ENCODE data around the gene CENPN. TPM values are rescaled to one million over a fixed set of nuclear protein-coding genes. Genes with fewer than 3 reads are reported as not detected.
A peak's percentile ranks its signal among the peaks of the same experiment; 100 is the strongest.

The CENPN gene, protein sequence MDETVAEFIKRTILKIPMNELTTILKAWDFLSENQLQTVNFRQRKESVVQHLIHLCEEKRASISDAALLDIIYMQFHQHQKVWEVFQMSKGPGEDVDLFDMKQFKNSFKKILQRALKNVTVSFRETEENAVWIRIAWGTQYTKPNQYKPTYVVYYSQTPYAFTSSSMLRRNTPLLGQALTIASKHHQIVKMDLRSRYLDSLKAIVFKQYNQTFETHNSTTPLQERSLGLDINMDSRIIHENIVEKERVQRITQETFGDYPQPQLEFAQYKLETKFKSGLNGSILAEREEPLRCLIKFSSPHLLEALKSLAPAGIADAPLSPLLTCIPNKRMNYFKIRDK
- 10 to 100 TPM; 12.4 to 29.1 (median 16.4) TPM for polyA plus RNA-seq (ENCODE audit: insufficient read length in 10 of 10)
- long read RNA-seq, donor 1, transcript CENPN-201 (7 exons, 1,398 nt) = major isoform, 7 of 7 reads
- long read RNA-seq, donor 1, partial matches to known transcripts = 0 of 7 reads
- long read RNA-seq, donor 1, other reads (novel, unspliced or antisense) = 0 of 7 reads
- long read RNA-seq, donor 2, partial matches to known transcripts = 0 of 5 reads
- long read RNA-seq, donor 2, other reads (novel, unspliced or antisense) = 0 of 5 reads
- long read RNA-seq, donor 3 = 0 reads
- long read RNA-seq, donor 4, partial matches to known transcripts = 0 of 2 reads
- long read RNA-seq, donor 4, other reads (novel, unspliced or antisense) = 0 of 2 reads
- long read RNA-seq, donor 5, transcript CENPN-201 (7 exons, 1,398 nt) = major isoform, 5 of 8 reads
- long read RNA-seq, donor 5, partial matches to known transcripts = 0 of 8 reads
- long read RNA-seq, donor 5, other reads (novel, unspliced or antisense) = 0 of 8 reads
- long read RNA-seq, donor 6, partial matches to known transcripts = 0 of 4 reads
- long read RNA-seq, donor 6, other reads (novel, unspliced or antisense) = 0 of 4 reads
- long read RNA-seq, donor 7 = 0 reads
- long read RNA-seq, donor 8, partial matches to known transcripts = 0 of 5 reads
- long read RNA-seq, donor 8, other reads (novel, unspliced or antisense) = 0 of 5 reads
- long read RNA-seq, donor 9 = 0 reads

DNA sequence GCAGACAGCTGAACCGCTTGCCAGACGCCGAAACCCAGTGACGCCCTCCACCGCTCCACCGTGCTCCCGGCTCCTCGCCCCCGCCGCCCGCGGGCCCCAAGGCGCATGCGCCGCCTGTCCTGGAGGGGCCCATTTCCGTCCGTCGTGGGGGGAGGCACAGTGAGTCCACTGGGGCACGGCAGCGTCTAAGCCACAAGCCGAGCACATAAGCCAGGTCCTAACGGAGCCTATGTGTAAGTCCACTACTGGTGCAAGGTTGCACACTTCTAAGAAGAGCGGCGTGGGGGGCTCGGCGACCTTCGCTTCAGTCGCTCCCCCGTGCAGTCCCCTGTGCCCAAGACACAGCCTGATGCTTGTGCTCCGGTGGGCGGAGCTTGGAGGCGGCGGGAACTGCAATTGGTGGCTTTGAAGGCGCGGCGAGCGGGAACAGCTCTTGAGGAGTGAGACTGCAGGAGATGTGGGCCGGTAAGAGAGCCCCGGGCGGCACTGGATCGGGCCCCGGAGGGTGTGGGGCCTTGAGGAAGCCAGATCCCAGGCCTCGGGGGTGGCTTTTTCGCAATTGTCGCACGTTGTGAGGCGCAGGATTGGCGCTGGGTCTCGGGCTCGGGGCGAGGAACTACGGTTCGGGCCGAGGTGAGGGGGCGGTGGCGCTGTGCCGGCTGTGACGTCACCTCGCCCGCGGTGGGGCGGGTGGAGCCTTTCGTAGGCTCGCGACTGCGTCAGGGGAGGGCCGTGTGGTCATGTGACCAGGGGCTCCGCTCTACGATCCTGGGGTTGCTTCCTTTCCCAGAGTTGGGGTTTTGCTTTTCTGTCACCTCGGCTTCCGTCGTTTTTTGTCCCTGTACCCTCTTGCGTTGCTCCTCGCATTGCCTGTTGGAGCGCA is at the start of gene CENPN, which contains the start of gene CMC2:
TSS of gene CENPN (plus strand) at position 402 of the 883 bp plus-strand sequence. CDS start 4,726 bp downstream, outside the sequence.
TSS of gene CMC2 (minus strand) at position 73 of the 883 bp plus-strand sequence. CDS start 9,491 bp downstream, outside the sequence.
- DNase-seq = peak; percentile 99 to 100 (median 99)

DNA sequence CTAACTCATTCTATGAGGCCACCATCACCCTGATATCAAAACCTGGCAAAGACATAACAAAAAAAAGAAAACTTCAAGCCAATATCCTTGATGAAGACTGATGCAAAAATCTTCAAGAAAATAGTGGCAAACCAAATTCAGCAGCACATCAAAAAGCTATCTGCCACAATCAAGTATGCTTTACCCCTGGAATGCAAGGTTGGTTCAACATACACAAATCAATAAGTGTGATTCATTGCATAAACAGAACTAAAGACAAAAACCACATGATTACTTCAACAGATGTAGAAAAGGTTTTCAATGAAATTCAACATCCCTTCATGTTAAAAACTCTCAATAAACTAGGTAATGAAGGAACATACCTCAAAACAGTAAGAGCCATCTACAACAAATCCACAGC is 48.7 kb upstream of the CENPN start:
- no peak for DNase-seq

DNA sequence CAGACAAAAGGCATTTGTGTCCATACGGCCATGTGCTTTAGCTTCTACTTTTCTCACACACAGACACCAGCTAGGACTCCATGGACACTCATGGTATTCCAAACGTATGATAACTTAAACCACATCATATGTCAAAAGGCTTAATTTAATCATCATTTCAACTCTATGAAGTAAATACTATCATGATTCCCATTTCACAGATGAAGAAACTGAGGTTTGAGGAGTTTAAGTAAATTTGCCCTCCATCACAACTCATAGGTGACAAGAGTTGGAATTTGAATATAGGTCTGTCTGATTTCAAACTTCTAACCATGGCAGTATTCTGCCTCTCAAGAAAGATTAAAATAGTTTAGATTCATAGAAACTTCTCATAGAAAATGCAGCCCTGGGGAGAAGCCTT is 44.1 kb upstream of the CENPN start:
- no peak for DNase-seq

DNA sequence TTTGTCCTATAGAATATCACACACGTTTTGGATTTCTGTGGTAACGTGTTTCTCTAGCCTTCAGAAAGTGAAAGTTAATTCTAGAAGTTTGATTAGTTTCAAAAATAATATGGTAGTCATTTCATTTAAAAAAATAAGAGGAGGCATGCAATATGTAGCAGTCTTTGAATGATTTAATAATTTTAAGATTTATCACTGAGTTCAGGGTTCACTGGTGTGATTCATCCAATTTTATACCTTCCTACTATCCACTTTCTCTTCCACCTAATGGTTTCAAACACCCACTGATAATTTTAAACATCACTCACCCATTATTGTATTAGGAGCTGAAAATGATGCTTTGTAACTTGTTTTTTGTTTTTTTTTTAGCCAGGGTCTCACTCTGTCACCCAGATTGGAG is 42.7 kb upstream of the CENPN start:
- DNase-seq = no peak

DNA sequence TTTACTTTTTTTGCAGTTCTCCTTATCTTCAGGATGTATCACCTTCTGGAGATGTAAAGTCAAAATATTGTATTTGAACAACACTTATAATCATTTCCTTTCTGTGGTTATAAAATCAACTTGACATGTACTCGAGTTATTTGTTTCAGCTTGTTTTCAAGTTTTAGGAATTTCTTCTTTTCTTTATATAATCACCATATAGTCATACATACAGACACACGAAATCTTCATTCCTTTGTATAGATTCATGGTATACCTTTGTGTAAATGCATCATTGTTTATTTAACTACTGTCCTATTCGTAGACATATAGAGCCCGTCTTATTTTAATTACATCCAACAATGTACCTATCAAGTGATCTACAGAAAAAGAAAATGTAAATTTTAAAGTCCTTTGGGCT is 40.4 kb upstream of the CENPN start:
- DNase-seq = no peak

DNA sequence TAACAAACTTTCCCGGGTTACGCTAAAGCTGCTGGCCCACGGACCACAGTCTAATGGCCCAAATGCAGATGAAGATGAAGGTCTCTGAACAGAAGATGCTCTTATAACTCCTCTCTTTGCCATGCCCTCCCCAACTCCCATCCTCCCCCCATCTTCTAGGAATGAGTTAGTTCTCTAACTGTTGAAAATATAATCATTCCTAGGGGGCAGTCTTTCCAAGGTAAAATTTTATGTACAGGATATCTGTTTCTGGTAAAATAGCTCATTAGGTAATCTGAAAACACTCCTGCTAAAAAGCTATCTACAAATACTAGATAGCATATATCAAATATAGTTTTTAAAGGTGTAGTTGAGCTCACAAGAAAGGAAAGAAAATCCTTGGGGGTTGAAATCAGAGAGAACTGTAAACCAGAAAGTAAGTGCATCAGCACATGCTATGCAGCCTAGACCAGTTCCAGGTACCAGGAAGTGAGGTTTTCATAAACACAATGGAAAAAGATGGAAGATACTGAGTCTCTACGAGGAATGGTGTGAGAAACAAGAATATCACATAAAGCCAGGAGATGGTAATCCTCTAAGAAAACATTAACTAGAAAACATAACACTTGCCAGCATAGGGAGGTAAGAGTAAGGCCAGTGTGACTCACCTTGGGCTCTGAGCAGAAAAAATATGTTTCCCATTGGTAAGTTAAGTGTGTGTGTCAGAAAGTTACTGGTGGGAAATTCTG is 38.5 kb upstream of the CENPN start:
- DNase-seq = no peak

DNA sequence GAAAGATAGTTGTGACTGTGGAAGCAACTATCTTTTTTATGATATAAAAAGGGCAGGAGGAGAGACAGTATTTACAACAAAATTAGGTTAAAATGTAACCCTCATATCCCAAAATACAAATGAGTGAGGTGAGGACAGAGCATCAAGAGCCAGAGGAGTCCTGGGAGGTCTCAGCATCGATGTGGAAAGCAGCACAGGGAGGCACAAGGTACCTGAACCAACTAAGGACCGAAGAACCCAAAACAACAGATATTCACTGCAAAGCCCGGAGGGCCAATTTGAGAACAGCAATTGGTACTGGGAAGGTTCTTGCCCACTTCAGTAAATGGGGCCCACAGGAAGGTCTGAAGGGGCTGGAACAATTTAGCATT is 37.9 kb upstream of the CENPN start:
- DNase-seq = no peak

DNA sequence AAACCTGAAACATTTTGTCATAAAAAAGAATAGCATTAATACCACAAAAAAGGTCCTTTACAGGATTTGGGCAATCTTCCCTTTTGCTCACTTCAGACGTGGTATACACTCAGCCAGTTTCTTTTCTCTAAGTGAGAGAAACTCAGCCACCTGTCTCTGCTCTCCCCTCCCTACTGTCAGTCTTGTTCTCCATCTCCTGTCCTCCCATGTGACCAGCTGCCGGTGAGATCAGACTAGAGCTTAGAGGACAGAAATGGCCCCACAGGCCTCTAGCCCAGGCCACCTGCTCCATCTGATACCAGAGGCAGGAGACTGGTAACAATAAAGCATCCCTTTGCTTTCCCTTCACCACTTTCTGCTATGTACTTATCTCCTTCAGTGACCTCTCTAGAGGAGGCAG is 35.2 kb upstream of the CENPN start:
- DNase-seq = peak in 1 of 3 donors; percentile 7

DNA sequence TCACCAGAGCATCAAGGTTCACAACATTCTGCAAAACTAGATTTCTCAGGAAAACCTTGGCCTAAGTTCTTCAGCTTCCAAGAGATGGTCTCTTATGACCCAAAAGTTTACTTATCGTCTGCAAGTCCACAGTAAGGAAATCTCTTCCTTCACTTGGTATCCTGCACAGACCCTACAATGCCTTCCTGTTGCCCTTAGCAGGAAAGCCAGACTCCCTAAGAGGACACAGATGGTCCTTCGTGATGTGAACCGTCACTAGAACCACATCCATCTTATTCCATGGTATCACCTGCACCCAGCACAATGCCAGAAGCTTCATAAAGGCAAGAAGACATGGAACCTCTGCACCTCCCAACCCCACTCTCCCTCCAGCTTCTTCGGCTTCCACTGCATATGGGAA is 34.4 kb upstream of the CENPN start:
- no peak for DNase-seq

DNA sequence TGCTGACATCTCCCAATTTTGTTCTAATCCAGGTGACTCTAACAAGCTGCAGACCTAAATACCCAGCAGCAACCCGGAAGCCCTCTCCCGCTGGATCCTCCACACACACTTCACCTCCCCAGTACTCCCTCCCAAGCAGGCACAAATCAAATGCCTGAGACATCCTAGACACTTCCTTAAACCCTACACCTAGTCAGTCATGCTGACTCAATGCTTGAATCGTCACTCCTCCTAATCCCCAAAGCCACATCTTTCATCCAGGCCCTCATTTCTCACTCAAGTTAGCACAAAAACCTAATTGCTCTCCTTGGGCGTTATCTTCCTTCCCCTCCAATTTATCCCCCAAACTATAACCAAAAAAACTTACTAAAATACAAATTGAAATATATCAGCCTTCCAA is 33.0 kb upstream of the CENPN start:
- no peak for DNase-seq

DNA sequence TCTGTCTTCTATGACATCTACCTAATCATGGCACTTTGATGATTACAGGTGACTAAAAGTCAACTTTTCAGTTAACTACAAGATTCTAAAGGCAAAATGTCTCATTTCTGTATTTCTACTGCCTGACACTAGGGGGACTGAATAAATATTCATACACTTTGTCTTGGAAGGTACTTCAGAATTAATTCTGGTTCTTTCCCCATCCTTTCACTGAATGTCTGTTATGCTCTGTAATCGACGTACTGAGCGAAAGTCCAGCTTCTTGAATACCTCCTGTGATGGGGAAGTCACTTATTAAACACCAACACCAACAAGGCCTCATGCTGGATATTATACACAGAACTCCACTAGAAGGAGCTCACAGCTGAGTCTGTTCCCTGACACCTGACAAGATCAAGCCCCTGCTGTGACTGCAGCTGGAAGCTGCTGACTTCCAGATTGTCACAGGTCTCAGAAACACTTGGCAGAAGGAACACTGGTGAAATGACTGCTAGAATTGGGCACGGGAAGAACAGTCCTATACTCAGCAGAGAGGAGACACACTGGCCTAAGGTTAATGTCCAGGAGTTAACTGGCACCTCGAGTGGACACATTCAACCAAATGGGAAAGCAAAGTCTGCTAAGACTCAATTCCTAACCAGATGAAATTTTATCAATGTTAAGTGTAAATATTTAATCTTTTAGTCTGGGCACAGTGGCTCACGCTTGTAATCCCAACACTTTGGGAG is 32.2 kb upstream of the CENPN start:
- DNase-seq = no peak

DNA sequence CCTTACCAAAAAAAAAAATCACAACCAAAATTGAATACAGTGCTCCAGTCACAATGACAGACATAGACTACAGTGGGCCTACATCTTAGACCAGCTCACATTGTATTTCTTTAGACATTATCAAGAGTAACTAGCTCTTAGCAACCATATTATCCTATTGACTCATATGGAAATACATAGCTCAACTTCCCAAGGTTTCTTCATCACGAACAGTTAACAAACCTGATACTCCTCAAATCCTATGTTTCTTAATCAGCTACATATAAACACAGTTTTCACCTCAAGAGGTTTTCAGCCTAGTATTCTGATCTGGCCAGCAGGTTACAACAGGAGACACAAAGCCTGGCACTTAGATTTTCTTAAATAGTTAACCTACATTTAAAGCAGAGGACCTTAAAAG is 30.1 kb upstream of the CENPN start:
- DNase-seq = no peak

DNA sequence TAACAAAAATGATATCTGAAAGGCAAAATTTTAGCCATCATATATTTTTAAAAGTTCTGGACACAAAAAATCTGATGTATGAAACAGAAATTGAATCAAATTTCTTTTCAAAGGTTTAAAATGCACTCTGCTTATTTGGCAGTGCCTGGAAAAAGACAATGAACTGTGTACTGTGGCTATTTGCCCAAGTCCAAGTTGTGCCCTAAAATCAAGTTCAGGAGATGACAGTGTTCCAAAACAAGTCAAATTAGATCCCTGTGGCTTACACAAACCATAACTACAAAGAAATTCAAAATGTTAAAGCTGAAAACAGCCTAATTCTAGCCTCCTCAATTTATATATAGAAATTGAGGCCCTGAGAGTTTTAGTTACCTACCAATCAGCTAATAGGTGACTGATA is 25.9 kb upstream of the CENPN start:
- no peak for DNase-seq

DNA sequence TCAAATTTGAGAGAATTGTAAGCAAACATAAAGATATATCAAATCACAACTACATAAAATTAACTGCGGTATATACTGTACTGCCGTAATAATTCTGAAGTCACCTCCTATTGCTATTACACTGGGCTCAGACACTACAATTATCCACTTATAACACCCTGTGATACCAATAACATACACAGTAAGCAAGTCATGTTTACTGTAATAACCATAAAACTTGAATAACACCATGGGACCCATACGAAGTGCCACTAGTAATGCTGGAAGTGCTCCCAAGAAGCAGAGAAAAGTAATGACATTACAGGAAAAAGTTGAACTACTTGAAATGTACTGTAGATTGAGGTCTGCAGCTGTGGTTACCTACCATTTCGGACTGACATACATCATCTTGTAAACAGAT is 24.4 kb upstream of the CENPN start:
- no peak for DNase-seq

DNA sequence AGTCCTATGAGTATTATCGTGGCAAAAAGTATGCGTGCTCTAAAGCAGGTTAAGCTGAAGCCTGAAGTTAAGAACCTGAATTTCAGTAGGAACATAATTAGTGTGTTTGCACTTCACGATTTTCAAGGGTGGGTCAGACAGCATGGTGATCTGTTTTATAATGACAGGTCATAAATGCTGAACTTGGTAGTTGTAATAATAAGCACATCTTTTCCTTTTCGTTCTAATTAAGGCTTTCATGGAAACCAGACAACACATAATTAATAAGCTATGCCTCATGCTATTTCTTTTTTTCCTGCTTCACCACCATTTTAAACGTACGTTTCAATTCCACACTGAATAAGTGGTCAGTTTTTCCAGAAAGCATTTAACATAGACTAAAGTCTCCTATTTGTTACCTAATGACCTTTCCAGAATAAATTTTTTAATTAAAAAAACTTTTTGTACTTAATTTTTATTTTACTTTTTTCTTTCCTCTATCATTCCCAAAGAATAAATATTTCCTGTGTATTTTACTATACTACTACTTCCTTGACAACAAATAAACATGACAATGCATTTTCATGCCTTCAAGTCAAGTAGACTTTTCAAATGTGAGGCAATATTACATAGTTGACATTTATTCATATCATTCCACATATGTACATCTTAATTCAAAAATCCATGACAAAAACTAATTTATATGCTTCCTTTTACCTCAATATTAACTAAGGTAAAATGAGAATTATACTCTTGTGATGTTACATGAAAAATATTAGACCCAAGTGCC is 22.7 kb upstream of the CENPN start:
- no peak for DNase-seq

DNA sequence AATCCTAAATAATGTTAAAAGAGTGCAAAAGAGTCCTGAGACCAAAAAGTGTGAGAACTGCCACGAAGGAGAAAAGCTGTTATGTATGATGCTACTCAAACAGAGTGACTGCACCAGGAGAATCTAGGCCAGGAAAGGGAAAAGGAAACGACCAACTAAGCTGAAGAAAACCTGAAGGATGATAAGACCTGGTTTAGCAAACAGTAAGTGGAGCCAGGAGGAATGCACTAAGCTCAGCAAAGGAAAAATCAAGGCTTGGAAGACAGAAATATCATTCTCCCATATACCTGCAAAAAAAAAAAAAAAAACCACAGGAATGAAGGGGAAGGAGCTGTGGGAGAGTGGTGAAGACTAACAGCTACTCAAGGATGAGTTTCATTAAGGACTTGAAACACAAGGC is 21.4 kb upstream of the CENPN start:
- DNase-seq = no peak

DNA sequence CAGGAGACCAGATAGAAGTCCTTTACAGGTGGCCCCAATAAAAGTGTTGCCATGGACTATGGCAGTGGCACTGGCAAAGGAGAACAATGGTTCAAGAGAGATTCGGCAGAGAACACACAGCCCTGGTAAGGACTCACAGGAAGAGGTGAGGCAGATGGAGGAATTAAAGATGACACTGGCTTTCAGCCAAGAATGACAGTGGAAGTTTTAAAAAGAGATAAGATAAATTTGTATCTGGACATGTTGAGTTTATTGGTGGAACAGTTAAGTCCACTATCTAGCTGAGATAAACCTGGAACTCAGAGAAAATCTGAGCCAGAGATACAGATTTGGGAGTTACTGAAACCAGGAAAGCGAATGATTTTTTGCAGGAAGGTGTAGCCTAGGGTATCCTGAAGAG is 20.5 kb upstream of the CENPN start:
- DNase-seq = no peak

DNA sequence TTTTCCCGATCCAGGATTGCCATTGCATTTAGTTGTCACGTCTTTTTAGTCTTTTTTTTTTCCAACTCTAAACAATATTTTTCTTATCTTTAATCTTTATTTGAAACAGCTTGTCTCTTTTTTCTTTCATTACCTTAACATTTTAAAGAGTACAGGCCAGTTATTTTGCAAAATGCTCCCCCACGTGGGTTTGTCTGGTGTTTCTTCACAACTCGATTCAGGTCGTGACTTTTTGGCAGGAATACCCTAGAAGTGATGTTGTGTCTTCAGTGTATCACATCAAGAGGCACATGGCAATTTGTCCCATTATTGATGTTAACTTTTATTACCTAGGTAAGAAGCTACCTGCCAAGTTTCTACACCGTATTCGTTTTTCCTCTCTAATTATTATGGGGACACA is 18.3 kb upstream of the CENPN start:
- no peak for DNase-seq

DNA sequence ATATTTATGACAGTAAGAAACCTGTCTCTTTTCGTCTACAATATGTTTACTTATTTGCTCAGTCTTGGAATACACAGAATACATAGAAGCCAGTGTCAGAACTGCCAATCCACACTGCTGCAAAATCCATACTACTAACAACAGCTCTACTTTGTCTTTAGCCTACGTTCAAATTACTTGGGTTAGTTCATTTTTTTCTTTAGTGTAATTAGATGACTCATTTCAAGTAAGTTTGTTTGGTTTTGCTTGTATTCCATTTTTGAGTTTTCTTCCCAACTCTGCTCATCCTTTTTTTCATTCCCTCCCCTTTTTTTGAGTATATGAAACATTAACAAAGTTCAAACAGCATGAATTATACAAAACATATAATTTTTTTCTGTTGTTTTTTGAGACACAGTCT is 17.2 kb upstream of the CENPN start:
- no peak for DNase-seq

Measured in muscle of back (tissue), 13 donors.